ENCODE results near the gene AHCY.
A peak's percentile ranks its signal among the peaks of the same experiment; 100 is the strongest.
"Not testable (repeated sequence)": the region's sequence is repeated elsewhere in the genome, so short reads cannot be mapped to it uniquely, and the experiment has no call there.

The AHCY gene

GRCh38 chr20:34296468-34296867 lies 6.7 kb downstream of the AHCY start:
- DNase-seq (ENCODE audit: low spot score): no peak

GRCh38 chr20:34295284-34295683 lies 7.9 kb downstream of the AHCY start:
- DNase-seq (ENCODE audit: low spot score): no peak

GRCh38 chr20:34294563-34294962 lies 8.6 kb downstream of the AHCY start:
- DNase-seq (ENCODE audit: low spot score): no peak

- no peak for DNase-seq (ENCODE audit: low spot score)
Observed at GRCh38 chr20:34293589-34293988, 9.6 kb downstream of the AHCY start.

GRCh38 chr20:34293119-34293518 lies 10.0 kb downstream of the AHCY start:
- DNase-seq (ENCODE audit: low spot score): no peak

- no peak for DNase-seq (ENCODE audit: low spot score)
Observed at GRCh38 chr20:34292496-34292895, 10.7 kb downstream of the AHCY start.

- DNase-seq (ENCODE audit: low spot score): no peak
Observed at GRCh38 chr20:34290471-34290870, 12.7 kb downstream of the AHCY start.

- DNase-seq (ENCODE audit: low spot score): not testable (repeated sequence)
Observed at GRCh38 chr20:34287500-34287899, 15.7 kb downstream of the AHCY start.

GRCh38 chr20:34285450-34285849 lies 17.7 kb downstream of the AHCY start:
- DNase-seq (ENCODE audit: low spot score): no peak

- no peak for DNase-seq (ENCODE audit: low spot score)
Observed at GRCh38 chr20:34283844-34284243, 19.3 kb downstream of the AHCY start.

GRCh38 chr20:34282041-34282440 lies 21.1 kb downstream of the AHCY start:
- DNase-seq (ENCODE audit: low spot score): no peak

- no peak for DNase-seq (ENCODE audit: low spot score)
Observed at GRCh38 chr20:34281177-34281576, 22.0 kb downstream of the AHCY start.

- DNase-seq (ENCODE audit: low spot score): no peak
Observed at GRCh38 chr20:34274694-34275093, 28.5 kb downstream of the AHCY start.

GRCh38 chr20:34271956-34272355 lies 31.2 kb downstream of the AHCY start:
- DNase-seq (ENCODE audit: low spot score): no peak

GRCh38 chr20:34269996-34270627 lies 33.0 kb downstream of the AHCY start:
- DNase-seq (ENCODE audit: low spot score): no peak

GRCh38 chr20:34268851-34269636 lies 34.1 kb downstream of the AHCY start:
- DNase-seq (ENCODE audit: low spot score): peak; percentile 47

GRCh38 chr20:34268145-34268544 lies 35.0 kb downstream of the AHCY start:
- DNase-seq (ENCODE audit: low spot score): no peak

GRCh38 chr20:34264141-34264540 lies 39.0 kb downstream of the AHCY start:
- DNase-seq (ENCODE audit: low spot score): no peak

- not testable (repeated sequence) for DNase-seq (ENCODE audit: low spot score)
Observed at GRCh38 chr20:34263468-34263867, 39.7 kb downstream of the AHCY start.

- no peak for DNase-seq (ENCODE audit: low spot score)
Observed at GRCh38 chr20:34262488-34263288, 40.5 kb downstream of the AHCY start.

GRCh38 chr20:34260208-34260942 lies 42.8 kb downstream of the AHCY start:
- DNase-seq (ENCODE audit: low spot score): no peak

- no peak for DNase-seq (ENCODE audit: low spot score)
Observed at GRCh38 chr20:34256629-34257124, 46.5 kb downstream of the AHCY start.
